H1 (cell line): Measurements from ENCODE around the gene REM1. TPM values are rescaled to one million over a fixed set of nuclear protein-coding genes. Genes with fewer than 3 reads are reported as not detected.
A peak's percentile ranks its signal among the peaks of the same experiment; 100 is the strongest.

Experiments used
- CTCF ChIA-PET: fragments of 300-600 bp; sonication (Branson Sonifier 250); formaldehyde crosslinking; loops from one replicate; lab custom pipeline; 2021; ENCODE audit not compliant: partially characterized antibody; lab: Charles Lee
- POLR2A ChIA-PET: fragments of 300-600 bp; sonication (Branson Sonifier 250); formaldehyde crosslinking; loops from one replicate; lab custom pipeline; 2021; ENCODE audit warnings: inconsistent platforms; ENCODE audit not compliant: partially characterized antibody; lab: Charles Lee
- DNase-seq, 2 experiments: peaks; one replicate each; pipeline versions ENCODE4 v3.0.0 to v3.0.0-alpha.2; 2010 to 2022; ENCODE audit warnings: low spot score in 2 of 2, low read depth in 1 of 2, mixed read lengths in 1 of 2
- FAIRE-seq: peaks from 2 replicates; lab custom pipeline; 2011; peaks lifted over from hg19 to GRCh38; lab: Jason Lieb, UNC
- H2AFZ ChIP-seq: 2 replicates; pipeline ENCODE4 v1.8.1; 2012; ENCODE audit warnings: low read length, inconsistent platforms
- H2AK5ac ChIP-seq: 2 replicates; pipeline ENCODE4 v1.6.1; 2013; ENCODE audit warnings: low read depth, low read length
- H2BK120ac ChIP-seq: replicated peaks from 2 replicates; pipeline ENCODE3; 2013; ENCODE audit warnings: low read depth, low read length, inconsistent platforms
- H2BK12ac ChIP-seq: 2 replicates; pipeline ENCODE4 v1.6.1; 2013; ENCODE audit warnings: low read depth, low read length
- H2BK15ac ChIP-seq: 2 replicates; pipeline ENCODE4 v1.6.1; 2013; ENCODE audit warnings: low read length
- H2BK20ac ChIP-seq: 2 replicates; pipeline ENCODE4 v1.6.1; 2013; ENCODE audit warnings: low read length
- H2BK5ac ChIP-seq: 2 replicates; pipeline ENCODE4 v1.6.1; 2013; ENCODE audit warnings: low read depth, low read length
- H3K14ac ChIP-seq: 2 replicates; pipeline ENCODE4 v1.6.1; 2013; ENCODE audit warnings: inconsistent platforms; ENCODE audit not compliant: insufficient read length
- H3K18ac ChIP-seq: 2 replicates; pipeline ENCODE4 v1.6.1; 2013; ENCODE audit warnings: low read length; ENCODE audit errors: extremely low read depth
- H3K23ac ChIP-seq: 2 replicates; pipeline ENCODE4 v1.6.1; 2013; ENCODE audit warnings: inconsistent platforms; ENCODE audit not compliant: insufficient read length
- H3K23me2 ChIP-seq: 2 replicates; pipeline ENCODE4 v1.6.1; 2013; ENCODE audit warnings: low read depth, low read length
- H3K27ac ChIP-seq: 2 replicates; pipeline ENCODE4 v1.6.1; 2011; ENCODE audit warnings: low read depth, low read length, inconsistent platforms
- H3K27me3 ChIP-seq, 4 experiments: replicated peaks in 1 of 4; 1 replicate in 1 of 4; 2 replicates in 3 of 4; pipeline versions ENCODE4 v1.6.1 to v1.8.1; 2011 to 2013; ENCODE audit warnings: low read length in 3 of 4, mild to moderate bottlenecking in 3 of 4, inconsistent platforms in 2 of 4, mixed read lengths in 2 of 4, moderate library complexity in 1 of 4; ENCODE audit not compliant: control insufficient read depth in 3 of 4, insufficient read depth in 3 of 4; ENCODE audit errors: extremely low read depth in 1 of 4
- H3K36me3 ChIP-seq, 4 experiments: 2 replicates each; pipeline versions ENCODE4 v1.6.1 to v1.8.1; 2011 to 2013; ENCODE audit warnings: mild to moderate bottlenecking in 4 of 4, low read length in 3 of 4, moderate library complexity in 2 of 4, control low read depth in 1 of 4, inconsistent platforms in 1 of 4; ENCODE audit not compliant: insufficient read depth in 4 of 4, control insufficient read depth in 2 of 4
- H3K4ac ChIP-seq: replicated peaks from 2 replicates; pipeline ENCODE3; 2013; ENCODE audit warnings: low read length, low read depth, mixed read lengths, inconsistent platforms; ENCODE audit not compliant: insufficient read length
- H3K4me1 ChIP-seq, 4 experiments: replicated peaks in 1 of 4; 1 replicate in 1 of 4; 2 replicates in 3 of 4; pipeline versions ENCODE4 v1.6.1 to v1.8.1; 2011 to 2013; ENCODE audit warnings: low read length in 3 of 4, inconsistent platforms in 2 of 4, mixed read lengths in 1 of 4; ENCODE audit not compliant: insufficient read depth in 4 of 4, control insufficient read depth in 3 of 4
- H3K4me2 ChIP-seq, 2 experiments: 2 replicates each; pipeline versions ENCODE4 v1.6.1 to v1.8.1; 2011 to 2013; ENCODE audit warnings: low read depth in 2 of 2, low read length in 2 of 2, control low read depth in 1 of 2, inconsistent platforms in 1 of 2, mild to moderate bottlenecking in 1 of 2; ENCODE audit not compliant: insufficient read depth in 1 of 2
- H3K4me3 ChIP-seq, 4 experiments: fragments of 200-600, 300-600 bp in 1 of 4; sonication (generic), shearing (Covaris generic), sonication (Bioruptor Twin) in 1 of 4; 2 replicates each; pipeline versions ENCODE4 v1.5.1 to v1.8.1; 2011 to 2016; ENCODE audit warnings: low read length in 4 of 4, low read depth in 3 of 4, control low read depth in 2 of 4, inconsistent platforms in 2 of 4, mild to moderate bottlenecking in 2 of 4, mixed read lengths in 1 of 4, moderate library complexity in 1 of 4; ENCODE audit not compliant: insufficient read depth in 2 of 4; ENCODE audit errors: extremely low read depth in 1 of 4
- H3K56ac ChIP-seq: replicated peaks from 2 replicates; pipeline ENCODE3; 2013; ENCODE audit warnings: low read depth, mild to moderate bottlenecking, mixed read lengths, low read length, inconsistent platforms; ENCODE audit not compliant: insufficient read length
- H3K79me1 ChIP-seq: 2 replicates; pipeline ENCODE4 v1.6.1; 2013; ENCODE audit warnings: low read depth, low read length, control low read depth
- H3K79me2 ChIP-seq, 2 experiments: 2 replicates each; pipeline versions ENCODE4 v1.6.1 to v1.8.1; 2012 to 2013; ENCODE audit warnings: low read length in 2 of 2, mild to moderate bottlenecking in 2 of 2, inconsistent platforms in 1 of 2; ENCODE audit not compliant: insufficient read depth in 2 of 2, control insufficient read depth in 1 of 2
- H3K9ac ChIP-seq, 4 experiments: replicated peaks in 1 of 4; 1 replicate in 1 of 4; 2 replicates in 3 of 4; pipeline versions ENCODE4 v1.6.1 to v1.8.1; 2011 to 2013; ENCODE audit warnings: low read depth in 3 of 4, low read length in 3 of 4, control low read depth in 2 of 4, mild to moderate bottlenecking in 2 of 4, moderate library complexity in 2 of 4, inconsistent platforms in 1 of 4; ENCODE audit errors: extremely low read depth in 1 of 4
- H3K9me3 ChIP-seq, 2 experiments: 2 replicates each; pipeline versions ENCODE4 v1.6.1 to v1.8.1; 2012 to 2013; ENCODE audit warnings: mild to moderate bottlenecking in 2 of 2, moderate library complexity in 2 of 2, control low read depth in 1 of 2, inconsistent platforms in 1 of 2, low read depth in 1 of 2, low read length in 1 of 2, mixed read lengths in 1 of 2; ENCODE audit not compliant: insufficient read depth in 2 of 2
- H4K20me1 ChIP-seq, 2 experiments: replicated peaks in 1 of 2; 2 replicates each; pipeline versions ENCODE3 to v1.8.1; 2011 to 2013; ENCODE audit warnings: inconsistent platforms in 2 of 2, low read length in 2 of 2, mild to moderate bottlenecking in 1 of 2; ENCODE audit not compliant: insufficient read depth in 2 of 2, control insufficient read depth in 1 of 2
- H4K5ac ChIP-seq: 2 replicates; pipeline ENCODE4 v1.6.1; 2013; ENCODE audit warnings: low read length, low read depth, mixed read lengths, inconsistent platforms; ENCODE audit not compliant: insufficient read length
- H4K8ac ChIP-seq: 2 replicates; pipeline ENCODE4 v1.8.0; 2013; ENCODE audit warnings: mild to moderate bottlenecking, moderate library complexity, low read length, inconsistent platforms; ENCODE audit not compliant: insufficient read depth; ENCODE audit errors: extremely low read depth
- H4K91ac ChIP-seq: replicated peaks from 2 replicates; pipeline ENCODE3; 2013; ENCODE audit warnings: low read length, mixed read lengths, inconsistent platforms; ENCODE audit not compliant: insufficient read length
- BRCA1 ChIP-seq: IDR thresholded peaks from 2 replicates; pipeline ENCODE4 v1.6.1; 2012; ENCODE audit warnings: low read depth, low read length, improper control_type of control experiment
- CREB1 ChIP-seq: IDR thresholded peaks from 2 replicates; pipeline ENCODE4 v1.6.1; 2012; ENCODE audit warnings: inconsistent platforms
- EZH2 ChIP-seq: fragments of 200-600 bp; sonication (generic); IDR thresholded peaks from 2 replicates; pipeline ENCODE4 v1.7.1; 2012; ENCODE audit warnings: low read depth, mild to moderate bottlenecking, moderate library complexity, low read length, inconsistent platforms; ENCODE audit not compliant: severe bottlenecking
- JUN ChIP-seq: IDR thresholded peaks from 2 replicates; pipeline ENCODE4 v1.6.1; 2011; ENCODE audit warnings: low read depth, mild to moderate bottlenecking, improper control_type of control experiment, low read length
- MAFK ChIP-seq: IDR thresholded peaks from 2 replicates; pipeline ENCODE4 v1.6.1; 2012; ENCODE audit warnings: low read depth, mild to moderate bottlenecking, improper control_type of control experiment, low read length
- POLR2AphosphoS5 ChIP-seq: IDR thresholded peaks from 2 replicates; pipeline ENCODE4 v1.6.1; 2011; ENCODE audit warnings: low read depth, low read length
- POU5F1 ChIP-seq: IDR thresholded peaks from 2 replicates; pipeline ENCODE4 v1.6.1; 2011; ENCODE audit warnings: low read depth, mild to moderate bottlenecking, low read length, moderate library complexity
- SIRT6 ChIP-seq: IDR thresholded peaks from one replicate; pipeline ENCODE4 v1.7.1; 2012; ENCODE audit warnings: low read length, inconsistent platforms
- SP2 ChIP-seq: IDR thresholded peaks from 2 replicates; pipeline ENCODE4 v1.6.1; 2012; ENCODE audit warnings: mild to moderate bottlenecking, low read length, inconsistent platforms
- SRF ChIP-seq: IDR thresholded peaks from 2 replicates; pipeline ENCODE4 v1.6.1; 2011; ENCODE audit warnings: mild to moderate bottlenecking, low read depth, low read length, moderate library complexity
- WGBS, 2 experiments: shearing (Covaris generic) in 1 of 2; methylation state at CpG; one replicate each; pipeline versions ENCODE4 v1.1.6 to v1.1.7; 2013 to 2015; ENCODE audit warnings: low lambda C conversion rate in 2 of 2, mixed read lengths in 2 of 2, inconsistent platforms in 1 of 2, low coverage in 1 of 2, missing lambda C conversion rate in 1 of 2; ENCODE audit not compliant: insufficient replicate concordance in 2 of 2, insufficient coverage in 1 of 2, insufficient read length in 1 of 2; ENCODE audit errors: extremely low coverage in 1 of 2, missing lambda C conversion rate in 1 of 2; 5-methylcytosine and 5-hydroxymethylcytosine counted together
- polyA plus RNA-seq, 7 experiments: library from polyadenylated mRNA; depleted of rRNA in 3 of 7; stranded (reverse) in 5 of 7; unstranded in 2 of 7; fragments of >200 nt in 5 of 7; fragments of 200-250 nt in 2 of 7; gene quantifications; 1 replicate in 5 of 7; 2 replicates in 1 of 7; 4 replicates in 1 of 7; pipeline versions ENCODE4 v1.2.1 to v1.2.3, GENCODE V29; 2011 to 2013; ENCODE audit warnings: missing spikeins in 2 of 7, mixed read lengths in 2 of 7
- total RNA-seq: library from RNA; stranded (reverse); fragmentation: NEBNext Ultra II Directional; extraction: Animal tissue kit (Norgen Biotek cat#: 25700); gene quantifications from 2 replicates; pipeline ENCODE4 v1.2.1, GENCODE V29; 2021
- TF ChIP-seq, protein P1 (sequence below): IDR thresholded peaks from 2 replicates; pipeline ENCODE4 v1.6.1; 2012; ENCODE audit warnings: low read length, inconsistent platforms

REM1 gene
- total and polyA plus RNA-seq, 2 of the 8 experiments (the other 6 are each of a cell fraction or from before 2014, with no cell fraction given), result 0.05 TPM; not detected in 1

GRCh38 chr20:31485450-31486339 lies 10.6 kb downstream of the REM1 start:
- Histone ChIP-seq H3K4me2 (no peak overlapping the region), H2BK15ac (no peak overlapping the region), H2AFZ (no peak overlapping the region), H3K9ac (no peak overlapping the region), H3K18ac (no peak overlapping the region), H3K14ac (no peak overlapping the region), H2AK5ac (no peak overlapping the region), H3K4me3 (peak overlapping the region in 1 of 4 experiments; percentile 26; a peak in 1 of 8 replicates), H3K23ac (no peak overlapping the region), H3K4me1 (no peaks in the 10 kb centered on the region), H3K27ac (no peak overlapping the region), H2BK120ac (no peak overlapping the region), H3K27me3 (no peaks in the 10 kb centered on the region), H2BK20ac (no peak overlapping the region), H2BK12ac (no peak overlapping the region), H2BK5ac (no peak overlapping the region), H3K79me2 (no peaks in the 10 kb centered on the region), H3K4ac (no peak overlapping the region), H4K8ac (no peak overlapping the region), H3K9me3 (peaks cover 72 to 73% of the 10 kb centered on the region in 2 experiments), H3K36me3 (peaks cover 0 to 2% (median 0%) of the 10 kb centered on the region in 4 experiments; a peak in 2 of 8 replicates), H3K56ac (no peak overlapping the region), H4K20me1 (no peaks in the 10 kb centered on the region), H4K5ac (no peak overlapping the region), H4K91ac (no peak overlapping the region), H3K23me2 (no peaks in the 10 kb centered on the region), H3K79me1 (no peaks in the 10 kb centered on the region)
- no peak for FAIRE-seq
- 86% methylated on average over 30 of the region's 31 CpGs; no CpG with 5 or more reads in 1 of the 2 experiments for WGBS, 2 experiments
- CTCF ChIA-PET, result interaction anchor here (1.2 kb wide), 1 partner anchor 17 kb away, joined by 3 read pairs; no protein-coding TSS in a partner anchor
- POLR2A ChIA-PET, result interaction anchor here (0.7 kb wide), 1 partner anchor 67 kb away, joined by 4 read pairs; no protein-coding TSS in a partner anchor
- no peak for DNase-seq
- TF ChIP-seq SP2 (no peak), CREB1 (no peak), POLR2AphosphoS5 (no peak), SRF (no peak), EZH2 (no peak), MAFK (no peak), BRCA1 (no peak), POU5F1 (no peak), JUN (no peak), SIRT6 (no peak)
- TF ChIP-seq, protein P1, sequence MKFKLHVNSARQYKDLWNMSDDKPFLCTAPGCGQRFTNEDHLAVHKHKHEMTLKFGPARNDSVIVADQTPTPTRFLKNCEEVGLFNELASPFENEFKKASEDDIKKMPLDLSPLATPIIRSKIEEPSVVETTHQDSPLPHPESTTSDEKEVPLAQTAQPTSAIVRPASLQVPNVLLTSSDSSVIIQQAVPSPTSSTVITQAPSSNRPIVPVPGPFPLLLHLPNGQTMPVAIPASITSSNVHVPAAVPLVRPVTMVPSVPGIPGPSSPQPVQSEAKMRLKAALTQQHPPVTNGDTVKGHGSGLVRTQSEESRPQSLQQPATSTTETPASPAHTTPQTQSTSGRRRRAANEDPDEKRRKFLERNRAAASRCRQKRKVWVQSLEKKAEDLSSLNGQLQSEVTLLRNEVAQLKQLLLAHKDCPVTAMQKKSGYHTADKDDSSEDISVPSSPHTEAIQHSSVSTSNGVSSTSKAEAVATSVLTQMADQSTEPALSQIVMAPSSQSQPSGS, result no peak
